ENCODE data around the gene CCDC33. TPM values are rescaled to one million over a fixed set of nuclear protein-coding genes. Genes with fewer than 3 reads are reported as not detected.
A peak's percentile ranks its signal among the peaks of the same experiment; 100 is the strongest.

The CCDC33 gene
- total and polyA plus RNA-seq, 10 of the 15 experiments (the other 5 are each of a cell fraction or from before 2014, with no cell fraction given), result 0.57 to 5.8 (median 4.3) TPM

- Histone ChIP-seq H3K79me2 (ENCODE audit: control insufficient read depth, insufficient read depth, low read length) (no peaks in the 10 kb centered on the region), H3K4me3 (no peak overlapping the region), H3K4me1 (ENCODE audit: control insufficient read depth, insufficient read depth, low read length) (peaks cover 53% of the 10 kb centered on the region), H3K36me3 (ENCODE audit: control insufficient read depth in 2 of 2, insufficient read depth in 2 of 2, low read length in 1 of 2) (no peaks in the 10 kb centered on the region), H2AFZ (ENCODE audit: control insufficient read depth, low read depth, low read length) (peak overlapping the region; percentile 39; the same call in 1 of the 2 replicates), H3K9me3 (replicated peaks; ENCODE audit: control insufficient read depth, insufficient read depth, low read length) (no peaks in the 10 kb centered on the region), H3K27me3 (replicated peaks in 1 of 2; ENCODE audit: control insufficient read depth in 2 of 2, insufficient read depth in 2 of 2, low read length in 1 of 2) (no peaks in the 10 kb centered on the region), H3K4me2 (ENCODE audit: control insufficient read depth, insufficient read depth) (no peak overlapping the region), H4K20me1 (ENCODE audit: control insufficient read depth, insufficient read depth) (no peaks in the 10 kb centered on the region), H3K9ac (ENCODE audit: control insufficient read depth, insufficient read depth, low read length) (no peak overlapping the region), H3K27ac (ENCODE audit: control insufficient read depth, insufficient read depth) (peak overlapping the region; percentile 71)
- in situ Hi-C loops (cut with MboI) (no loop called here), intact Hi-C loops (cut with micrococcal nuclease; ENCODE audit: unreplicated experiment) (no loop called here)
- no TSS peak for BruUV-seq (replicated peaks)
- DNase-seq (ENCODE audit: low read depth, low spot score) (no peak), ATAC-seq (no peak; the same call in 2 of the 3 replicates), FAIRE-seq (no peak)
- RAD21 ChIA-PET (ENCODE audit: unreplicated experiment), result interaction anchor here (0.8 kb wide), 1 partner anchor 322 kb away, joined by 4 read pairs; the partner anchor contains the start of gene PML
- POLR2A ChIA-PET, result no interaction called here
- CTCF ChIA-PET, result interaction anchor here (1.3 to 2.2 kb wide), 2 partner anchors 262 to 343 kb away, joined by 4 to 5 read pairs; no protein-coding TSS in a partner anchor
- SMC1A ChIA-PET (ENCODE audit: uncharacterized antibody, unreplicated experiment), result no interaction called here
- WGBS (ENCODE audit: insufficient coverage, insufficient replicate concordance, low lambda C conversion rate, missing lambda C conversion rate), result 75% methylated on average over 13 of the region's 13 CpGs
- TF ChIP-seq POU2F2 (IDR thresholded peaks at IDR 0.05; ENCODE audit: borderline replicate concordance, low read depth, low read length) (no peak), RBBP5 (conservative IDR thresholded peaks at IDR 0.05) (no peak), POLR2AphosphoS5 (IDR thresholded peaks at IDR 0.05; ENCODE audit: low read length) (no peak), CBX3 (IDR thresholded peaks at IDR 0.05; ENCODE audit: borderline replicate concordance, low read depth) (no peak), CHD2 (IDR thresholded peaks at IDR 0.05; ENCODE audit: borderline replicate concordance, low read depth, low read length) (no peak), DPF2 (IDR thresholded peaks at IDR 0.05) (no peak), HSF1 (IDR thresholded peaks at IDR 0.05; ENCODE audit: low read depth, low read length) (no peak), TAF1 (IDR thresholded peaks at IDR 0.05; ENCODE audit: borderline replicate concordance, low read depth, low read length) (no peak), SMAD1 (IDR thresholded peaks at IDR 0.05; ENCODE audit: low read depth, partially characterized antibody) (no peak), MYC (IDR thresholded peaks at IDR 0.05; ENCODE audit: insufficient read depth, insufficient read length, insufficient replicate concordance, low read length, severe bottlenecking) (no peak), YBX1 (IDR thresholded peaks at IDR 0.05) (no peak), LARP7 (IDR thresholded peaks at IDR 0.05) (no peak), EZH2 (IDR thresholded peaks at IDR 0.05; ENCODE audit: borderline replicate concordance, control insufficient read depth, low read depth, low read length) (no peak), ZNF217 (IDR thresholded peaks at IDR 0.05) (no peak), JUNB (IDR thresholded peaks at IDR 0.05) (no peak), NR2F1 (conservative IDR thresholded peaks at IDR 0.05) (no peak)
- TF ChIP-seq, protein P1, sequence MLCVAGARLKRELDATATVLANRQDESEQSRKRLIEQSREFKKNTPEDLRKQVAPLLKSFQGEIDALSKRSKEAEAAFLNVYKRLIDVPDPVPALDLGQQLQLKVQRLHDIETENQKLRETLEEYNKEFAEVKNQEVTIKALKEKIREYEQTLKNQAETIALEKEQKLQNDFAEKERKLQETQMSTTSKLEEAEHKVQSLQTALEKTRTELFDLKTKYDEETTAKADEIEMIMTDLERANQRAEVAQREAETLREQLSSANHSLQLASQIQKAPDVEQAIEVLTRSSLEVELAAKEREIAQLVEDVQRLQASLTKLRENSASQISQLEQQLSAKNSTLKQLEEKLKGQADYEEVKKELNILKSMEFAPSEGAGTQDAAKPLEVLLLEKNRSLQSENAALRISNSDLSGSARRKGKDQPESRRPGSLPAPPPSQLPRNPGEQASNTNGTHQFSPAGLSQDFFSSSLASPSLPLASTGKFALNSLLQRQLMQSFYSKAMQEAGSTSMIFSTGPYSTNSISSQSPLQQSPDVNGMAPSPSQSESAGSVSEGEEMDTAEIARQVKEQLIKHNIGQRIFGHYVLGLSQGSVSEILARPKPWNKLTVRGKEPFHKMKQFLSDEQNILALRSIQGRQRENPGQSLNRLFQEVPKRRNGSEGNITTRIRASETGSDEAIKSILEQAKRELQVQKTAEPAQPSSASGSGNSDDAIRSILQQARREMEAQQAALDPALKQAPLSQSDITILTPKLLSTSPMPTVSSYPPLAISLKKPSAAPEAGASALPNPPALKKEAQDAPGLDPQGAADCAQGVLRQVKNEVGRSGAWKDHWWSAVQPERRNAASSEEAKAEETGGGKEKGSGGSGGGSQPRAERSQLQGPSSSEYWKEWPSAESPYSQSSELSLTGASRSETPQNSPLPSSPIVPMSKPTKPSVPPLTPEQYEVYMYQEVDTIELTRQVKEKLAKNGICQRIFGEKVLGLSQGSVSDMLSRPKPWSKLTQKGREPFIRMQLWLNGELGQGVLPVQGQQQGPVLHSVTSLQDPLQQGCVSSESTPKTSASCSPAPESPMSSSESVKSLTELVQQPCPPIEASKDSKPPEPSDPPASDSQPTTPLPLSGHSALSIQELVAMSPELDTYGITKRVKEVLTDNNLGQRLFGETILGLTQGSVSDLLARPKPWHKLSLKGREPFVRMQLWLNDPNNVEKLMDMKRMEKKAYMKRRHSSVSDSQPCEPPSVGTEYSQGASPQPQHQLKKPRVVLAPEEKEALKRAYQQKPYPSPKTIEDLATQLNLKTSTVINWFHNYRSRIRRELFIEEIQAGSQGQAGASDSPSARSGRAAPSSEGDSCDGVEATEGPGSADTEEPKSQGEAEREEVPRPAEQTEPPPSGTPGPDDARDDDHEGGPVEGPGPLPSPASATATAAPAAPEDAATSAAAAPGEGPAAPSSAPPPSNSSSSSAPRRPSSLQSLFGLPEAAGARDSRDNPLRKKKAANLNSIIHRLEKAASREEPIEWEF (IDR thresholded peaks at IDR 0.05; ENCODE audit: insufficient replicate concordance, low read depth, low read length), result no peak
- TF ChIP-seq, protein P2, sequence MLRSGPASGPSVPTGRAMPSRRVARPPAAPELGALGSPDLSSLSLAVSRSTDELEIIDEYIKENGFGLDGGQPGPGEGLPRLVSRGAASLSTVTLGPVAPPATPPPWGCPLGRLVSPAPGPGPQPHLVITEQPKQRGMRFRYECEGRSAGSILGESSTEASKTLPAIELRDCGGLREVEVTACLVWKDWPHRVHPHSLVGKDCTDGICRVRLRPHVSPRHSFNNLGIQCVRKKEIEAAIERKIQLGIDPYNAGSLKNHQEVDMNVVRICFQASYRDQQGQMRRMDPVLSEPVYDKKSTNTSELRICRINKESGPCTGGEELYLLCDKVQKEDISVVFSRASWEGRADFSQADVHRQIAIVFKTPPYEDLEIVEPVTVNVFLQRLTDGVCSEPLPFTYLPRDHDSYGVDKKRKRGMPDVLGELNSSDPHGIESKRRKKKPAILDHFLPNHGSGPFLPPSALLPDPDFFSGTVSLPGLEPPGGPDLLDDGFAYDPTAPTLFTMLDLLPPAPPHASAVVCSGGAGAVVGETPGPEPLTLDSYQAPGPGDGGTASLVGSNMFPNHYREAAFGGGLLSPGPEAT (IDR thresholded peaks at IDR 0.05; ENCODE audit: low read depth), result no peak
Observed at GRCh38 chr15:74316141-74316540, 80.0 kb downstream of the CCDC33 start.

Measured in GM12878 (cell line).